Mesodermal cell (in vitro differentiated cells): Measurements from ENCODE around the gene SRSF9.
"Not testable (repeated sequence)": the region's sequence is repeated elsewhere in the genome, so short reads cannot be mapped to it uniquely, and the experiment has no call there.

ENCODE experiments used
- H3K27ac ChIP-seq: 2 replicates; pipeline ENCODE4 v1.7.0; 2013; ENCODE audit warnings: mild to moderate bottlenecking, low read depth, low read length, moderate library complexity; ENCODE audit not compliant: severe bottlenecking
- H3K36me3 ChIP-seq: 2 replicates; pipeline ENCODE4 v1.7.1; 2013; ENCODE audit warnings: mild to moderate bottlenecking, low read length, moderate library complexity; ENCODE audit not compliant: control insufficient read depth, insufficient read depth
- H3K4me1 ChIP-seq: one replicate; pipeline ENCODE4 v1.7.1; 2013; ENCODE audit warnings: mild to moderate bottlenecking, low read length; ENCODE audit not compliant: insufficient read depth, control insufficient read depth, poor library complexity, severe bottlenecking
- H3K4me3 ChIP-seq: 2 replicates; pipeline ENCODE4 v1.7.0; 2013; ENCODE audit warnings: low read length, control low read depth, mild to moderate bottlenecking; ENCODE audit not compliant: insufficient read depth, poor library complexity, severe bottlenecking; ENCODE audit errors: extremely low read depth
- H3K9me3 ChIP-seq: 2 replicates; pipeline ENCODE4 v1.7.1; 2013; ENCODE audit warnings: mild to moderate bottlenecking, low read length, moderate library complexity; ENCODE audit not compliant: control insufficient read depth
- WGBS, 2 experiments: methylation state at CpG; one replicate each; pipeline ENCODE4 v1.1.5; 2013; ENCODE audit warnings: missing lambda C conversion rate in 2 of 2; ENCODE audit not compliant: insufficient coverage in 2 of 2; 5-methylcytosine and 5-hydroxymethylcytosine counted together

The SRSF9 gene

GRCh38 chr12:120447992-120448391, 21.6 kb downstream of the SRSF9 start:
- H3K36me3 ChIP-seq = peaks cover 62% of the 10 kb centered on the region

GRCh38 chr12:120446844-120447178, 22.7 kb downstream of the SRSF9 start:
- H3K36me3 ChIP-seq = peaks cover 58% of the 10 kb centered on the region
- H3K27ac ChIP-seq = peak overlapping the region; percentile 81
- H3K4me1 ChIP-seq = peaks cover 16% of the 10 kb centered on the region
- peak overlapping the region; percentile 97 for H3K4me3 ChIP-seq
- H3K9me3 ChIP-seq = not testable (repeated sequence)
- 7 to 25% methylated on average over 8 to 12 of the region's 17 CpGs for WGBS, 2 experiments

More at GRCh38 chr12:120447992-120448391, 21.6 kb downstream of the SRSF9 start:
- H3K4me1 ChIP-seq = peaks cover 16% of the 10 kb centered on the region
- no peaks in the 10 kb centered on the region for H3K9me3 ChIP-seq
- H3K27ac ChIP-seq = no peak overlapping the region
- WGBS, 2 experiments = 93 to 100% methylated on average over 3 to 4 of the region's 4 CpGs
- H3K4me3 ChIP-seq = no peak overlapping the region

GRCh38 chr12:120445911-120446843, 23.4 kb downstream of the SRSF9 start, which contains the start of the genes GATC and TRIAP1:
Gene GATC, plus strand, starts transcription at chr12:120446444. Its CDS starts 37 bp downstream, at chr12:120446481.
Gene TRIAP1, minus strand, starts transcription at chr12:120446384. Its CDS starts 12 bp downstream, at chr12:120446372.
- WGBS, 2 experiments = 0% methylated on average over 57 to 66 of the region's 73 CpGs
- peak within 1 kb of the TSS; percentile 81 for H3K27ac ChIP-seq
- H3K9me3 ChIP-seq = no peaks in the 10 kb centered on the region
- H3K4me1 ChIP-seq = peaks cover 16% of the 10 kb centered on the region
- H3K36me3 ChIP-seq = peaks cover 59% of the 10 kb centered on the region
- H3K4me3 ChIP-seq = peak within 1 kb of the TSS; percentile 97

GRCh38 chr12:120444676-120445075, 24.9 kb downstream of the SRSF9 start:
- Histone ChIP-seq H3K36me3 (peaks cover 62% of the 10 kb centered on the region), H3K4me1 (peaks cover 16% of the 10 kb centered on the region), H3K27ac (no peak overlapping the region), H3K9me3 (no peaks in the 10 kb centered on the region), H3K4me3 (peak overlapping the region; percentile 97)
- WGBS, 2 experiments = 92 to 93% methylated on average over 1 to 2 of the region's 2 CpGs

- H3K4me1 ChIP-seq = peaks cover 12% of the 10 kb centered on the region
- H3K4me3 ChIP-seq = peak overlapping the region; percentile 2
- peaks cover 49% of the 10 kb centered on the region for H3K36me3 ChIP-seq
- WGBS, 2 experiments = 24 to 69% methylated on average over 2 to 3 of the region's 6 CpGs
- H3K9me3 ChIP-seq = no peaks in the 10 kb centered on the region
- H3K27ac ChIP-seq = no peak overlapping the region
These were observed 29.8 kb downstream of the SRSF9 start for GRCh38 chr12:120439646-120440247.

- Histone ChIP-seq H3K4me1 (peaks cover 6% of the 10 kb centered on the region), H3K4me3 (peak overlapping the region; percentile 72), H3K9me3 (no peaks in the 10 kb centered on the region), H3K36me3 (peaks cover 38% of the 10 kb centered on the region), H3K27ac (no peak overlapping the region)
- WGBS, 2 experiments = 32 to 45% methylated on average over 12 to 15 of the region's 17 CpGs
These were observed 30.9 kb downstream of the SRSF9 start for GRCh38 chr12:120438495-120439198.

- Histone ChIP-seq H3K4me3 (peak within 1 kb of the TSS; percentile 72), H3K27ac (peak within 1 kb of the TSS; percentile 58), H3K9me3 (no peaks in the 10 kb centered on the region), H3K36me3 (peaks cover 32% of the 10 kb centered on the region), H3K4me1 (peaks cover 6% of the 10 kb centered on the region)
- WGBS, 2 experiments = 0 to 1% methylated on average over 45 to 58 of the region's 59 CpGs
These were observed 31.6 kb downstream of the SRSF9 start, which contains the start of gene COX6A1 for GRCh38 chr12:120437735-120438494. Gene COX6A1, plus strand, starts transcription at chr12:120438113. Its CDS starts 14 bp downstream, at chr12:120438127.

- no peaks in the 10 kb centered on the region for H3K4me1 ChIP-seq
- WGBS, 2 experiments = 79 to 83% methylated on average over 5 to 6 of the region's 10 CpGs
- H3K9me3 ChIP-seq = no peaks in the 10 kb centered on the region
- no peak overlapping the region for H3K27ac ChIP-seq
- H3K4me3 ChIP-seq = no peak overlapping the region
- no peaks in the 10 kb centered on the region for H3K36me3 ChIP-seq
These were observed 36.6 kb downstream of the SRSF9 start for GRCh38 chr12:120432772-120433525.

- Histone ChIP-seq H3K36me3 (no peaks in the 10 kb centered on the region), H3K27ac (no peak overlapping the region), H3K4me1 (no peaks in the 10 kb centered on the region), H3K4me3 (no peak overlapping the region), H3K9me3 (no peaks in the 10 kb centered on the region)
- WGBS, 2 experiments = 72 to 84% methylated on average over 4 to 7 of the region's 7 CpGs
These were observed 40.2 kb downstream of the SRSF9 start for GRCh38 chr12:120429368-120429767.
